Fibroblast of lung (primary cell): Measurements from ENCODE around the gene NUDT8. TPM values are rescaled to one million over a fixed set of nuclear protein-coding genes. Genes with fewer than 3 reads are reported as not detected.

Experiments used
- DNase-seq, 2 donors: peaks; one replicate each; pipeline versions ENCODE4 v3.0.0 to v3.0.0-alpha.2; 2010; ENCODE audit warnings: low read depth in 2 of 2
- H2AFZ ChIP-seq: 2 replicates; pipeline ENCODE4 v1.5.1; 2012; ENCODE audit warnings: low read length, control low read depth, inconsistent platforms
- H3K27ac ChIP-seq: 2 replicates; pipeline ENCODE4 v1.5.1; 2011; ENCODE audit warnings: low read length, control low read depth; ENCODE audit not compliant: insufficient read depth
- H3K27me3 ChIP-seq: 2 replicates; pipeline ENCODE4 v1.5.1; 2011; ENCODE audit warnings: mild to moderate bottlenecking, low read length; ENCODE audit not compliant: control insufficient read depth, insufficient read depth
- H3K36me3 ChIP-seq: 2 replicates; pipeline ENCODE4 v1.5.1; 2011; ENCODE audit warnings: low read length; ENCODE audit not compliant: control insufficient read depth, insufficient read depth
- H3K4me1 ChIP-seq: 2 replicates; pipeline ENCODE4 v1.5.1; 2011; ENCODE audit warnings: low read length; ENCODE audit not compliant: control insufficient read depth, insufficient read depth; ENCODE audit errors: extremely low read depth
- H3K4me2 ChIP-seq: 2 replicates; pipeline ENCODE4 v1.5.1; 2011; ENCODE audit warnings: low read length, control low read depth; ENCODE audit not compliant: insufficient read depth; ENCODE audit errors: extremely low read depth
- H3K4me3 ChIP-seq, 4 experiments: fragments of 200-600 bp in 1 of 4; sonication (generic) in 1 of 4; replicated peaks in 1 of 4; 2 replicates each; pipeline ENCODE4 v1.5.1; 2011 to 2016; ENCODE audit warnings: low read length in 4 of 4, low read depth in 3 of 4, mild to moderate bottlenecking in 3 of 4, control low read depth in 2 of 4, inconsistent platforms in 1 of 4, mixed read lengths in 1 of 4; ENCODE audit not compliant: insufficient read depth in 1 of 4; ENCODE audit errors: control extremely low read depth in 1 of 4
- H3K79me2 ChIP-seq: 2 replicates; pipeline ENCODE4 v1.5.1; 2012; ENCODE audit warnings: mild to moderate bottlenecking, low read length, inconsistent platforms; ENCODE audit not compliant: control insufficient read depth, insufficient read depth
- H3K9ac ChIP-seq: 2 replicates; pipeline ENCODE4 v1.5.1; 2011; ENCODE audit warnings: mild to moderate bottlenecking, low read length, control low read depth; ENCODE audit not compliant: insufficient read depth
- H3K9me3 ChIP-seq: 2 replicates; pipeline ENCODE4 v1.5.1; 2012; ENCODE audit warnings: low read depth, low read length; ENCODE audit not compliant: control insufficient read depth, insufficient read depth
- H4K20me1 ChIP-seq: 2 replicates; pipeline ENCODE4 v1.5.1; 2011; ENCODE audit warnings: low read length; ENCODE audit not compliant: control insufficient read depth, insufficient read depth; ENCODE audit errors: extremely low read depth
- CTCF ChIP-seq, 2 donors: IDR thresholded peaks in 1 of 2; conservative IDR thresholded peaks in 1 of 2; 1 replicate in 1 of 2; 2 replicates in 1 of 2; pipeline ENCODE4 v1.5.1; 2011 to 2012; ENCODE audit warnings: low read length in 2 of 2, control low read depth in 1 of 2, inconsistent platforms in 1 of 2, low read depth in 1 of 2, mild to moderate bottlenecking in 1 of 2
- EZH2 ChIP-seq: IDR thresholded peaks from 2 replicates; pipeline ENCODE4 v1.5.1; 2012; ENCODE audit warnings: low read length, control low read depth, mild to moderate bottlenecking; ENCODE audit errors: missing control alignments
- polyA plus RNA-seq, 2 donors: library from polyadenylated mRNA; depleted of rRNA in 1 of 2; stranded (reverse) in 1 of 2; unstranded in 1 of 2; fragments of >200 nt; gene quantifications; 2 replicates each; pipeline ENCODE4 v1.2.1, GENCODE V29; 2011 to 2012; ENCODE audit warnings: missing spikeins in 1 of 2
- total RNA-seq: library from RNA; depleted of rRNA; stranded (reverse); fragments of >200 nt; gene quantifications from 2 replicates; pipeline ENCODE4 v1.2.1, GENCODE V29; 2014

Gene NUDT8
- total and polyA plus RNA-seq, 2 donors (not counting 1 experiment from before 2014, with no cell fraction given): 0.90 to 5.0 TPM

- H4K20me1 ChIP-seq: no peaks in the 10 kb centered on the region
- peak overlapping the region; percentile 91 for H3K9ac ChIP-seq
- peak overlapping the region; percentile 67 to 83 (median 82) for H3K4me3 ChIP-seq
- TF ChIP-seq CTCF (conservative IDR thresholded peaks at IDR 0.05 in 1 of 2, IDR thresholded peaks at IDR 0.05 in 1 of 2; ENCODE audit: low read depth in 1 of 2, low read length in 2 of 2): no peak
- no peak for TF ChIP-seq EZH2
- peaks cover 8% of the 10 kb centered on the region for H3K27me3 ChIP-seq
- H3K9me3 ChIP-seq: no peaks in the 10 kb centered on the region
- H3K79me2 ChIP-seq: peaks cover 18% of the 10 kb centered on the region
- H3K4me1 ChIP-seq: peaks cover 5% of the 10 kb centered on the region
- peak; percentile 62 to 67 for DNase-seq
- H3K27ac ChIP-seq: peak overlapping the region; percentile 82
- H3K4me2 ChIP-seq: peak overlapping the region; percentile 83
- peaks cover 8% of the 10 kb centered on the region for H3K36me3 ChIP-seq
- H2AFZ ChIP-seq: peak overlapping the region; percentile 20
These were observed 45.4 kb downstream of the NUDT8 start for GRCh38 chr11:67584205-67584880.

GRCh38 chr11:67583247-67584204, 46.2 kb downstream of the NUDT8 start, which contains the start of gene GSTP1:
Gene GSTP1, plus strand, starts transcription at chr11:67583812. Its CDS starts 32 bp downstream, at chr11:67583844.
- peak within 1 kb of the TSS; percentile 67 to 83 (median 82) for H3K4me3 ChIP-seq
- H3K36me3 ChIP-seq: peaks cover 8% of the 10 kb centered on the region
- peaks cover 18% of the 10 kb centered on the region for H3K79me2 ChIP-seq
- TF ChIP-seq EZH2: no peak
- peak; percentile 44 to 67 for TF ChIP-seq CTCF (conservative IDR thresholded peaks at IDR 0.05 in 1 of 2, IDR thresholded peaks at IDR 0.05 in 1 of 2; ENCODE audit: low read depth in 1 of 2, low read length in 2 of 2)
- peaks cover 8% of the 10 kb centered on the region for H3K27me3 ChIP-seq
- H3K27ac ChIP-seq: peak within 1 kb of the TSS; percentile 82
- H4K20me1 ChIP-seq: no peaks in the 10 kb centered on the region
- H3K4me2 ChIP-seq: peak within 1 kb of the TSS; percentile 83
- peak within 1 kb of the TSS; percentile 91 for H3K9ac ChIP-seq
- peak within 1 kb of the TSS; percentile 68 for H2AFZ ChIP-seq
- peak; percentile 87 to 90 for DNase-seq
- H3K4me1 ChIP-seq: peaks cover 5% of the 10 kb centered on the region
- H3K9me3 ChIP-seq: no peaks in the 10 kb centered on the region

GRCh38 chr11:67582011-67582410, 47.7 kb downstream of the NUDT8 start:
- Histone ChIP-seq H3K4me1 (peaks cover 5% of the 10 kb centered on the region), H3K27ac (no peak overlapping the region), H3K4me2 (no peak overlapping the region), H4K20me1 (no peaks in the 10 kb centered on the region), H3K4me3 (no peak overlapping the region), H3K79me2 (peaks cover 18% of the 10 kb centered on the region), H3K9ac (no peak overlapping the region), H3K27me3 (peaks cover 11% of the 10 kb centered on the region), H3K9me3 (no peaks in the 10 kb centered on the region), H2AFZ (no peak overlapping the region), H3K36me3 (peaks cover 8% of the 10 kb centered on the region)
- DNase-seq: no peak
- no peak for TF ChIP-seq EZH2
- TF ChIP-seq CTCF (conservative IDR thresholded peaks at IDR 0.05 in 1 of 2, IDR thresholded peaks at IDR 0.05 in 1 of 2; ENCODE audit: low read depth in 1 of 2, low read length in 2 of 2): no peak
